Measurements from ENCODE around the gene CSF1.
"Not testable (repeated sequence)": the region's sequence is repeated elsewhere in the genome, so short reads cannot be mapped to it uniquely, and the experiment has no call there.

CSF1 gene

GRCh38 chr1:109931189-109931731 is 20.6 kb downstream of the CSF1 start:
- no peak for ATAC-seq
- no peak overlapping the region for H3K4me3 Mint-ChIP-seq
- peaks cover 44% of the 10 kb centered on the region for H3K36me3 Mint-ChIP-seq
- no peak overlapping the region for H3K27ac Mint-ChIP-seq
- no peaks in the 10 kb centered on the region for H3K9me3 Mint-ChIP-seq
- no peaks in the 10 kb centered on the region for H3K27me3 Mint-ChIP-seq
- H3K4me1 Mint-ChIP-seq, result no peaks in the 10 kb centered on the region

- no peak for ATAC-seq
- Mint-ChIP-seq H3K36me3 (peaks cover 41% of the 10 kb centered on the region), H3K27me3 (no peaks in the 10 kb centered on the region), H3K9me3 (peaks cover 3% of the 10 kb centered on the region), H3K4me3 (no peak overlapping the region), H3K27ac (no peak overlapping the region), H3K4me1 (no peaks in the 10 kb centered on the region)
Observed at GRCh38 chr1:109931911-109932636, 21.4 kb downstream of the CSF1 start.

- Mint-ChIP-seq H3K27ac (no peak overlapping the region), H3K9me3 (peaks cover 5% of the 10 kb centered on the region), H3K4me1 (no peaks in the 10 kb centered on the region), H3K36me3 (peaks cover 35% of the 10 kb centered on the region), H3K4me3 (no peak overlapping the region), H3K27me3 (no peaks in the 10 kb centered on the region)
- ATAC-seq, result no peak
Observed at GRCh38 chr1:109932679-109933078, 22.0 kb downstream of the CSF1 start.

GRCh38 chr1:109933856-109934711 is 23.4 kb downstream of the CSF1 start:
- Mint-ChIP-seq H3K36me3 (peaks cover 21% of the 10 kb centered on the region), H3K4me3 (no peak overlapping the region), H3K9me3 (peaks cover 8% of the 10 kb centered on the region), H3K4me1 (no peaks in the 10 kb centered on the region), H3K27ac (peak overlapping the region; percentile 7), H3K27me3 (peaks cover under 1% of the 10 kb centered on the region)
- no peak for ATAC-seq

- Mint-ChIP-seq H3K27me3 (peaks cover 8% of the 10 kb centered on the region), H3K4me3 (no peak overlapping the region), H3K9me3 (peaks cover 13% of the 10 kb centered on the region), H3K27ac (no peak overlapping the region), H3K36me3 (peaks cover 13% of the 10 kb centered on the region), H3K4me1 (no peaks in the 10 kb centered on the region)
- ATAC-seq, result no peak
Observed at GRCh38 chr1:109935451-109935900, 24.8 kb downstream of the CSF1 start.

- H3K4me1 Mint-ChIP-seq, result no peaks in the 10 kb centered on the region
- ATAC-seq, result no peak
- peaks cover 8% of the 10 kb centered on the region for H3K27me3 Mint-ChIP-seq
Observed at GRCh38 chr1:109937738-109938137, 27.1 kb downstream of the CSF1 start.

GRCh38 chr1:109938556-109938955 is 27.9 kb downstream of the CSF1 start:
- Mint-ChIP-seq H3K9me3 (peaks cover 13% of the 10 kb centered on the region), H3K4me3 (no peak overlapping the region), H3K27ac (no peak overlapping the region), H3K27me3 (peaks cover 8% of the 10 kb centered on the region), H3K4me1 (no peaks in the 10 kb centered on the region), H3K36me3 (peaks cover 11% of the 10 kb centered on the region)
- ATAC-seq, result no peak

More at GRCh38 chr1:109937738-109938137, 27.1 kb downstream of the CSF1 start:
- no peak overlapping the region for H3K4me3 Mint-ChIP-seq
- H3K27ac Mint-ChIP-seq, result no peak overlapping the region
- H3K36me3 Mint-ChIP-seq, result peaks cover 11% of the 10 kb centered on the region
- peaks cover 13% of the 10 kb centered on the region for H3K9me3 Mint-ChIP-seq

- no peak overlapping the region for H3K4me3 Mint-ChIP-seq
Observed at GRCh38 chr1:109942434-109942833, 31.8 kb downstream of the CSF1 start.

DNA sequence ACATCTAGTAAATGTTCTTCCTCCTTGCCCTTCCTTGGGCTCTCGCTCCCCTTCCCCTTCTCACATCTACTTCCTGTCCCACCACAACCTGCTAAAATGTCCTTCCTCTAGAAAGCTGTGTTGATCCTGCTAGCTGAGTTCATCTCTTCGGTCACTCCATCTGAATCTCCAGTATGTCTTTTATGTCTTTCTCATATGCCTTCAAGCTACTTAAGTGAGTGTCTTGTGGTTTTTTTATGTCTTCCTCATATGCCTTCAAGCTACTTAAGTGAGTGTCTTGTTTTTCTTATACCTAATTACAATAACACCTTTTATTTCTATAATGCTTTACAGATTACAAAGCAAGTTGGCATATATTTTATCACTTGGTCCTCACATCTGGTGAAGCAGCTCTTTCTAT is 33.9 kb downstream of the CSF1 start:
- Mint-ChIP-seq H3K4me1 (no peaks in the 10 kb centered on the region), H3K9me3 (peaks cover 3% of the 10 kb centered on the region), H3K36me3 (peaks cover 2% of the 10 kb centered on the region), H3K4me3 (no peak overlapping the region), H3K27me3 (peaks cover 2% of the 10 kb centered on the region), H3K27ac (no peak overlapping the region)
- no peak for ATAC-seq

More at GRCh38 chr1:109942434-109942833, 31.8 kb downstream of the CSF1 start:
- Mint-ChIP-seq H3K4me1 (no peaks in the 10 kb centered on the region), H3K27me3 (peaks cover 8% of the 10 kb centered on the region), H3K27ac (no peak overlapping the region), H3K36me3 (peaks cover 6% of the 10 kb centered on the region), H3K9me3 (peaks cover 13% of the 10 kb centered on the region)
- ATAC-seq, result no peak

GRCh38 chr1:109946511-109946910 is 35.9 kb downstream of the CSF1 start:
- no peaks in the 10 kb centered on the region for H3K4me1 Mint-ChIP-seq

DNA sequence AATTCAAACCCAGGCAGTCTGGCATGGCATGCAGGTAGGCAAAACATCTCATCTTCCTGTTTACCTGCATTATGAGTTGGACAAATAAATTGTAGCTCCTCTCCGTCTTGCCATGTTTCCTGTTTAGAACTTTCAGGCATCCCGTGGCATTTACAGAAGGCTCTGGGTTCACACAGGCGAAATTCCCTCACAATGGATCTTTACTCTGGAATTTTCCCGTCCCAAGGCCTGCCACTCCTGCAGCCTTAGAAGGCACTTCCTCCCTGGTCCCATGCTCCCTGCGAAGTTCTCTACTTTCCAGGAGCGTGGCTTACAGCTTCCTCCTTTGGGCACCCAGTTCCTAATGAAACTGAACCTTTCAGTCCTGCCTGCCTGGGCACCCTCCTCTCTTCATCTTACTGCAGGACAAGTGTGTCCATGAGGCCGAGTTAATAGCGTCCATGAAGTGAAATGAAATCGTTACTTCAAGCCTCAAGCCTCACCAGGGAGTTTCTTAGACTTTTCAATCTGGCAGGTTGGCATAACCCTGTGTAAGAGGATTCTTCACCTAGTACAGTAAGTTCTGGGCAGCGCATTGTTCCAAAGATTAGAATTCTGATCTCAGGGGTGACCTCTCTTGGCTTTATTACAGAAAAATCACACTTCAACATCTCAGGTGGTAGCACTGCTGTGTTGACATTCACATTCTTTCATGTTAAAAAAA is 37.1 kb downstream of the CSF1 start:
- no peaks in the 10 kb centered on the region for H3K4me1 Mint-ChIP-seq
- H3K9me3 Mint-ChIP-seq, result peaks cover 2% of the 10 kb centered on the region
- H3K27me3 Mint-ChIP-seq, result no peaks in the 10 kb centered on the region
- no peak overlapping the region for H3K4me3 Mint-ChIP-seq
- H3K27ac Mint-ChIP-seq, result no peak overlapping the region
- ATAC-seq, result no peak
- no peaks in the 10 kb centered on the region for H3K36me3 Mint-ChIP-seq

More at GRCh38 chr1:109946511-109946910, 35.9 kb downstream of the CSF1 start:
- Mint-ChIP-seq H3K27ac (no peak overlapping the region), H3K9me3 (peaks cover 2% of the 10 kb centered on the region), H3K36me3 (no peaks in the 10 kb centered on the region), H3K4me3 (no peak overlapping the region), H3K27me3 (no peaks in the 10 kb centered on the region)
- ATAC-seq, result no peak

GRCh38 chr1:109948285-109948630 is 37.6 kb downstream of the CSF1 start:
- no peaks in the 10 kb centered on the region for H3K27me3 Mint-ChIP-seq

DNA sequence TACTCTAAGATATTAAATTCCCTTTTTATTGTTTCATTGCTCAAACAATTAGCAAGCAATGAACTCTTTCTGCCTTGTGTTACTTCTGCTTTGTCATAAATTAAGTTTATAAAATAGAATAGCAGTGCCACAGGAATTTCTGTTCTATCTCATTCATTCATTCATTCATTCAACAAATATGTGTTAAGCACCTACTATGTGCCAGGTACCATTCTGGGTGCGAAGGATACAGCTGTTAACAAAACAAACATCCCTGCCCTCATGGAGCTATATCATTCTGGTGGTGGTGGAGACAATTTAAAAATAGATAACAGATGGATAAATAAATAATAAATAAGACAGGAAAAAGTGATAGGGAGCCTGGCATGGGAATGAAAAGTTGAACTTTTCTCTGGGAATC is 39.4 kb downstream of the CSF1 start:
- ATAC-seq, result no peak
- H3K4me3 Mint-ChIP-seq, result no peak overlapping the region
- H3K27ac Mint-ChIP-seq, result no peak overlapping the region
- H3K4me1 Mint-ChIP-seq, result no peaks in the 10 kb centered on the region
- H3K27me3 Mint-ChIP-seq, result peaks cover 1% of the 10 kb centered on the region
- peaks cover 2% of the 10 kb centered on the region for H3K9me3 Mint-ChIP-seq
- no peaks in the 10 kb centered on the region for H3K36me3 Mint-ChIP-seq

More at GRCh38 chr1:109948285-109948630, 37.6 kb downstream of the CSF1 start:
- no peaks in the 10 kb centered on the region for H3K36me3 Mint-ChIP-seq
- H3K4me3 Mint-ChIP-seq, result no peak overlapping the region
- H3K4me1 Mint-ChIP-seq, result no peaks in the 10 kb centered on the region
- no peak overlapping the region for H3K27ac Mint-ChIP-seq
- ATAC-seq, result no peak
- peaks cover 2% of the 10 kb centered on the region for H3K9me3 Mint-ChIP-seq

DNA sequence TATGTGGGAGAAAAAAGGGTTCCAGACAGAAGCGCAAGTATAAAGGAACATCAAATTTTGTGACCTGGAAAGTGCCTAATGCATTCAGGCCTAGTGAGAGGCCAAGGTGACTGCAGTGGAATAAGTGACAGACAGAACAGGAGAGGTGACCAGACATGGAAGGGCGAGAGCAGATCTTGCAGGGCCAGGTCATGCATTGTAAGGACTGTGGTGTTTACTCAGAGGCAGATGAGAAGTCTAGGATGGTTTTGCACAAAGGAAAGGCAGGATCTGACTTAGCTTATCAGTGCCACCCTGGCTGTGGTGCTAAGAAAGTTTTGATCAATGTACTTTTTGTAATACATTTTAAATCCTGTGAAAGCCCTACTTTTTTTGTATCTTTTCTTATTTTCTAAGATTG is 39.9 kb downstream of the CSF1 start:
- no peaks in the 10 kb centered on the region for H3K9me3 Mint-ChIP-seq
- ATAC-seq, result no peak
- no peaks in the 10 kb centered on the region for H3K4me1 Mint-ChIP-seq
- no peaks in the 10 kb centered on the region for H3K36me3 Mint-ChIP-seq
- peaks cover 6% of the 10 kb centered on the region for H3K27me3 Mint-ChIP-seq
- no peak overlapping the region for H3K27ac Mint-ChIP-seq
- H3K4me3 Mint-ChIP-seq, result no peak overlapping the region

- H3K4me1 Mint-ChIP-seq, H3K27me3 Mint-ChIP-seq, H3K9me3 Mint-ChIP-seq, H3K36me3 Mint-ChIP-seq, H3K27ac Mint-ChIP-seq, ATAC-seq, H3K4me3 Mint-ChIP-seq: not testable (repeated sequence)
Observed at GRCh38 chr1:109951501-109951900, 40.9 kb downstream of the CSF1 start.
